HUES48 (cell line): ENCODE data around the gene ASPG.

Source experiments
- H3K27ac ChIP-seq: one replicate; pipeline ENCODE4 v1.7.0; 2013; ENCODE audit warnings: low read depth, low read length, inconsistent platforms
- H3K27me3 ChIP-seq: 2 replicates; pipeline ENCODE4 v1.6.1; 2013; ENCODE audit warnings: mild to moderate bottlenecking, low read length; ENCODE audit not compliant: control insufficient read depth, insufficient read depth
- H3K36me3 ChIP-seq: 2 replicates; pipeline ENCODE4 v1.6.1; 2013; ENCODE audit warnings: low read length; ENCODE audit not compliant: control insufficient read depth, insufficient read depth
- H3K4me1 ChIP-seq: 2 replicates; pipeline ENCODE4 v1.6.1; 2013; ENCODE audit warnings: mild to moderate bottlenecking, low read length; ENCODE audit not compliant: control insufficient read depth, insufficient read depth
- H3K4me3 ChIP-seq: 2 replicates; pipeline ENCODE4 v1.5.1; 2013; ENCODE audit warnings: mild to moderate bottlenecking, low read depth, low read length
- H3K9ac ChIP-seq: 2 replicates; pipeline ENCODE4 v1.6.1; 2013; ENCODE audit warnings: mild to moderate bottlenecking, low read depth, low read length, moderate library complexity
- H3K9me3 ChIP-seq: 2 replicates; pipeline ENCODE4 v1.6.1; 2013; ENCODE audit warnings: low read length; ENCODE audit not compliant: control insufficient read depth, insufficient read depth

The ASPG gene

GRCh38 chr14:104049576-104050240 is 35.8 kb upstream of the ASPG start:
- no peak overlapping the region for H3K9ac ChIP-seq
- no peak overlapping the region for H3K27ac ChIP-seq
- H3K4me3 ChIP-seq = no peak overlapping the region
- no peaks in the 10 kb centered on the region for H3K36me3 ChIP-seq
- no peaks in the 10 kb centered on the region for H3K9me3 ChIP-seq
- no peaks in the 10 kb centered on the region for H3K4me1 ChIP-seq
- H3K27me3 ChIP-seq = no peaks in the 10 kb centered on the region

DNA sequence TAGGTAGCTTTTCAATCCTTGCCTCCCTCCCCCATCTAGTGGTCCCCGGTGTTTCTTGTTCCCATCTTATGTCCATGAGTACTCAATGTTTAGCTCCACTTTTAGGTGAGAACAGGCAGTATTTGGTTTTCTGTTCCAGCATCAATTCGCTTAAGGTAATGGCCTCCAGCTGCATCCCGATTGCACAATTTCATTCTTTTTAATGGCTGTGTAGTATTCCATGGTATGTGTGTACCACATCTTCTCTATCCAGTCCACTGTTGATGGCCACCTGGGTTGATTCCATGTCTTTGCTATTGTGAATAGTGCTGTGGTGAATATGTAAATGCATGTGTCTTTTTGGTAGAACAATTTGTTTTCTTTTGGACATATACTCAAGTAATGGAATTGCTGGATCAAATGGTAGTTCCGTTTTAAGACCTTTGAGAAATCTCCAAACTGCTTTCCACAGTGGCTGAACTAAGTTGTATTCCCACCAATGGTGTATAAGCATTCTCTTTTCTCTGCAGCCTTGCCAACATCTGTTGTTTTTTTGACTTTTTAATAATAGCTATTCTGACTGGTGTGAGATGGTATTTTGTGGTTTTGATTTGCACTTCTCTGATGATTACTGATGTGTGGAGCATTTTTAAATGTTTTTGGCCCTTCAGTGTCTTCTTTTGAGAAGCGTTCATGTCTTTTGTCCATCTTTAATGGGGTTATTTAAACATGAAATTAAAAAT is 34.2 kb upstream of the ASPG start:
- Histone ChIP-seq H3K27me3 (no peaks in the 10 kb centered on the region), H3K36me3 (no peaks in the 10 kb centered on the region), H3K4me1 (no peaks in the 10 kb centered on the region), H3K27ac (no peak overlapping the region), H3K9ac (no peak overlapping the region), H3K9me3 (no peaks in the 10 kb centered on the region), H3K4me3 (no peak overlapping the region)

DNA sequence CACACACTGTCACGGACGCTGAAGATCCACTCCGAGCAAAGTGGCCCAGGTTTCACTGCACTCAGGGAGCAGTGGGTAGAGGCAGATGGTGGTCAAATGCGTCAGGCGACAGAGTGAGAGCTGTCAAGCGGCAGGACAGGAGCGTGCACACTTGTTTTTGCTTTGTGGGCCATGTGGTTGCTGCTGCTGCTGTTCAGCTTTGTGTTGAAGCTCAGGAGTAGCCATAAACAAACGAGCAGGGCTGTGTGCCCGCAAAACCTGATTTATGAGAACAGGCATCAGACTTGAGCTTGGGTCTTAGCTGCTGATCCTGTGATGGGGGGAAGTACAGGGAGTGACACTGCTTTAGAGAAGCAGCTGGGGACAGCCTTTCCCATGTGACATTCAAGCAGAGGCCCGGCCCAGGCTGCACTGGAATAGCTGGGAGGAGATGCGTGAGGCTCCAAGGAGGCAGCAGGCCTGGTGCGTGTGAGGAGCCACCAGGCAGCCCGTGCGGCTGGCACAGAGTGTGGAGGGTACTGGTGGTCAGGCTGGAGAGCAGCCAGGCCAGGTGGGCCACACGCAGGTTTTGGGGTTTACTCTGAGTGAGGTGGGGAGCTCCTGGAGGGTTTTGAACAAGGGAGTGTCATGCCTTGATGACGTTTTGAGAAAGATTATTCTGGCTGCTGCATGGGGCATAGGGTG is 31.1 kb upstream of the ASPG start:
- Histone ChIP-seq H3K4me1 (no peaks in the 10 kb centered on the region), H3K4me3 (no peak overlapping the region), H3K9me3 (no peaks in the 10 kb centered on the region), H3K36me3 (no peaks in the 10 kb centered on the region), H3K27ac (no peak overlapping the region), H3K9ac (no peak overlapping the region), H3K27me3 (no peaks in the 10 kb centered on the region)

DNA sequence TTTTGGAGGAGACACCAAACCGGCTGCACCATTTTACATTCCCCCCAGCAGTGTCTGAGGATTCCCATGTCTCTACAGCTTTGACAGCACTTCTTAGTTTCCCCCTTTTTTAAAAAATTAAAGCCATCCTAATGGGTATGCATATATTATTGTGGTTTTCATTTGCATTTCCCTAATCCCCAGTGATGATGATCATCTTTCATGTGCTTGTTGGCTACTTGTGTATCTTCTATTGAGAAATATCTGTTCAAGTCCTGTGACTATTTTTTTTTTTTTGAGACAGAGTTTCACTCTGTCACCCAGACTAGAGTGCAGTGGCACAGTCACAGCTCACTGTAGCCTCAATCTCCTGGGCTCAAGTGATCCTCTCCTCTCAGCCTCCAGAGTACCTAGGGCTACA is 23.2 kb upstream of the ASPG start:
- Histone ChIP-seq H3K27ac (no peak overlapping the region), H3K9me3 (peaks cover 14% of the 10 kb centered on the region), H3K9ac (no peak overlapping the region), H3K4me1 (no peaks in the 10 kb centered on the region), H3K4me3 (no peak overlapping the region), H3K36me3 (no peaks in the 10 kb centered on the region), H3K27me3 (no peaks in the 10 kb centered on the region; the same call in 1 of the 2 replicates)

DNA sequence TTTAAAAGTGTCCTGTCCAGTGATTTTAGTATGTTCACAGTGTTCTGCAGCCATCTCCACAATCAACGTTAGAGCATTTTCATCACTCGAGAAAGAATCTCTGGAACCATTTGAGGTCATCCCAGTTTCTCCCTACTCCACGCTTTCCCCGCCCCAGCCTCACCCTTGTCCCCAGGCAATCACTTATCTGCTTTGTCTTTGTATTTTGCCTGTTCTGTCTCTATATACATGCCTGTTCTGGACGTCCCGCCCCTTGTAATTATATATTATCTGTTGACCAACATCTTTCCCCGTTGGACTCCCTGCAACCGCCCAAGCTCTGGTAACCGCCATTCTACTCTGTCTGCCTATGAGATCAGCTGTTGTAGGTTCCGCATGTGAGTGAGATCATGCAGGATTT is 21.5 kb upstream of the ASPG start:
- Histone ChIP-seq H3K9me3 (peaks cover 17% of the 10 kb centered on the region), H3K9ac (no peak overlapping the region)

GRCh38 chr14:104066279-104066678 is 19.2 kb upstream of the ASPG start:
- Histone ChIP-seq H3K27ac (no peak overlapping the region), H3K9me3 (peaks cover 17% of the 10 kb centered on the region), H3K4me1 (no peaks in the 10 kb centered on the region), H3K9ac (no peak overlapping the region), H3K27me3 (no peaks in the 10 kb centered on the region), H3K4me3 (no peak overlapping the region), H3K36me3 (no peaks in the 10 kb centered on the region)

More for the DNA sequence above, 21.5 kb upstream of the ASPG start:
- Histone ChIP-seq H3K4me3 (no peak overlapping the region), H3K36me3 (no peaks in the 10 kb centered on the region), H3K27ac (no peak overlapping the region), H3K27me3 (no peaks in the 10 kb centered on the region; the same call in 1 of the 2 replicates), H3K4me1 (no peaks in the 10 kb centered on the region)

- Histone ChIP-seq H3K9me3 (peaks cover 17% of the 10 kb centered on the region), H3K36me3 (no peaks in the 10 kb centered on the region), H3K4me3 (no peak overlapping the region), H3K9ac (no peak overlapping the region), H3K27me3 (no peaks in the 10 kb centered on the region), H3K27ac (no peak overlapping the region), H3K4me1 (no peaks in the 10 kb centered on the region)
Observed at GRCh38 chr14:104066719-104067295, 18.7 kb upstream of the ASPG start.

- H3K4me3 ChIP-seq = no peak overlapping the region
- no peak overlapping the region for H3K9ac ChIP-seq
- H3K27ac ChIP-seq = no peak overlapping the region
- peaks cover 33% of the 10 kb centered on the region for H3K9me3 ChIP-seq
- H3K36me3 ChIP-seq = no peaks in the 10 kb centered on the region
- no peaks in the 10 kb centered on the region for H3K27me3 ChIP-seq
- no peaks in the 10 kb centered on the region for H3K4me1 ChIP-seq
Observed at GRCh38 chr14:104069541-104069940, 16.0 kb upstream of the ASPG start.

GRCh38 chr14:104072586-104072985 is 12.9 kb upstream of the ASPG start:
- Histone ChIP-seq H3K4me1 (no peaks in the 10 kb centered on the region), H3K4me3 (no peak overlapping the region), H3K27me3 (no peaks in the 10 kb centered on the region), H3K9me3 (peaks cover 16% of the 10 kb centered on the region), H3K36me3 (no peaks in the 10 kb centered on the region), H3K9ac (no peak overlapping the region), H3K27ac (no peak overlapping the region)

DNA sequence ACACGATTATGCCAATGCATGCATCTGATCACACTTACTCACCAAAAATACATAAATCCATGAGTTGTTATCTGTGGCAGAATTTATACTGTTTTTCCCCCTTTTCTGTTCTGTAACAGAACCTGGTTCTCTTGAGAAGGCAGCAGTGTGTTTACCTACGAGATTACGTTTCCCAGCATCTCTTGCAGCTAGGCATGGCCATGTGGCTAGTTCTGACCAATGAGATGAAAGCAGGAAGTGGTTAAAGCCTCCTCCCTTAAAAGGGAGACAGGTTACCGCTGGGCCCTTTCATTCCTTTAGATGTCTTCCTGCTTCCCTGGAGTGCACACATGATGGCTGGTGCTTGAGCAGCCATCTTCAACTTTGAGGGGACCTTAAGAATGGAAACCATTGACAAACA is 11.7 kb upstream of the ASPG start:
- no peak overlapping the region for H3K4me3 ChIP-seq
- H3K4me1 ChIP-seq = no peaks in the 10 kb centered on the region

More for the DNA sequence above, 11.7 kb upstream of the ASPG start:
- H3K9ac ChIP-seq = no peak overlapping the region
- no peaks in the 10 kb centered on the region for H3K36me3 ChIP-seq
- H3K27ac ChIP-seq = no peak overlapping the region
- H3K9me3 ChIP-seq = peaks cover 16% of the 10 kb centered on the region
- no peaks in the 10 kb centered on the region for H3K27me3 ChIP-seq
